DND-41 (cell line): ENCODE results near the gene GRID2.

ENCODE experiments used
- ATAC-seq: fragments of 200-7000 bp; cut with Tn5 transposase; 3 replicates; pipeline ENCODE4 v1.9.1; 2021; ENCODE audit warnings: low read depth; ENCODE audit not compliant: insufficient read depth
- DNase-seq: peaks from one replicate; pipeline ENCODE4 v3.0.0-alpha.2; 2020
- H2AFZ ChIP-seq: 2 replicates; pipeline ENCODE4 v1.6.0; 2012; ENCODE audit warnings: low read depth, low read length
- H3K27ac ChIP-seq: 2 replicates; pipeline ENCODE4 v1.5.1; 2012; ENCODE audit warnings: low read length, inconsistent platforms
- H3K27me3 ChIP-seq: fragments of 200-600 bp; sonication (generic); 2 replicates; pipeline ENCODE4 v1.6.0; 2012; ENCODE audit warnings: low read length, mild to moderate bottlenecking, inconsistent platforms; ENCODE audit not compliant: insufficient read depth, poor library complexity
- H3K36me3 ChIP-seq: 2 replicates; pipeline ENCODE4 v1.5.1; 2012; ENCODE audit warnings: low read length, inconsistent platforms; ENCODE audit not compliant: insufficient read depth
- H3K4me1 ChIP-seq: 2 replicates; pipeline ENCODE4 v1.5.1; 2012; ENCODE audit warnings: mild to moderate bottlenecking, low read length; ENCODE audit not compliant: insufficient read depth
- H3K4me2 ChIP-seq: 2 replicates; pipeline ENCODE4 v1.6.0; 2012; ENCODE audit warnings: mild to moderate bottlenecking, moderate library complexity, low read length, inconsistent platforms; ENCODE audit not compliant: insufficient read depth
- H3K4me3 ChIP-seq, 2 experiments: fragments of 200-600 bp in 1 of 2; shearing (Covaris generic) in 1 of 2; 2 replicates each; pipeline ENCODE4 v1.5.1; 2012 to 2016; ENCODE audit warnings: inconsistent platforms in 2 of 2, low read length in 2 of 2, mild to moderate bottlenecking in 2 of 2, low read depth in 1 of 2, moderate library complexity in 1 of 2
- H3K79me2 ChIP-seq: 2 replicates; pipeline ENCODE4 v1.6.0; 2012; ENCODE audit warnings: low read length, inconsistent platforms; ENCODE audit not compliant: insufficient read depth
- H3K9ac ChIP-seq: 2 replicates; pipeline ENCODE4 v1.6.0; 2012; ENCODE audit warnings: low read depth, mild to moderate bottlenecking, inconsistent platforms, low read length, moderate library complexity
- H3K9me3 ChIP-seq: 2 replicates; pipeline ENCODE4 v1.5.1; 2012; ENCODE audit warnings: low read length, moderate library complexity, mild to moderate bottlenecking, inconsistent platforms; ENCODE audit not compliant: insufficient read depth, severe bottlenecking
- H4K20me1 ChIP-seq: 2 replicates; pipeline ENCODE4 v1.6.0; 2012; ENCODE audit warnings: low read length; ENCODE audit not compliant: insufficient read depth
- EZH2 ChIP-seq: IDR thresholded peaks from 3 replicates; pipeline ENCODE4 v1.6.1; 2012; ENCODE audit warnings: borderline replicate concordance, low read depth, mild to moderate bottlenecking, moderate library complexity, low read length, inconsistent platforms; ENCODE audit not compliant: severe bottlenecking
- TF ChIP-seq, protein P1 (sequence below): IDR thresholded peaks from 2 replicates; pipeline ENCODE4 v1.5.1; 2012; ENCODE audit warnings: borderline replicate concordance, low read length, moderate library complexity, mild to moderate bottlenecking; ENCODE audit not compliant: poor library complexity, severe bottlenecking; ENCODE audit errors: extremely low read depth

The GRID2 gene

DNA sequence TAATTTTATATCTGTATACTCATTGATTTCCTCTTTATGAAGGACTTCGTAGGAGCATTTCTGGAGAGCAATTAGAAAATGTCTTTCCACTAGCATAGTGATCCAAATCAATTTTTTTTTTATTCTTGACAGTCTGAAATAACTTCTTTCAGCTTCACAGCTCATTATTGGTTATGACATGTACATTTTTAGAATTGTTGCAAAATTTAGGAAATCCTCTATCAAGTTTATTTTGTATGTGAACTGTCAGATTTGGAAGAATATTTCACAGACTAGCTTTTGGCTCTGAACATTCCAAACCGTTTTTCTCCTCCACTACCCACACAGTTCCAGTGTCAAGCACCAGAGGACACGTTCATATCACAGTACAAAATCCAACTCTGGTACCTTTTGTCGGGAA, 1275.2 kb downstream of the GRID2 start:
- DNase-seq (no peak), ATAC-seq (no peak)
- no peak overlapping the region for H2AFZ ChIP-seq
- H3K79me2 ChIP-seq: no peaks in the 10 kb centered on the region
- H3K9ac ChIP-seq: no peak overlapping the region
- H3K27me3 ChIP-seq: no peaks in the 10 kb centered on the region
- H3K4me3 ChIP-seq: no peak overlapping the region
- H4K20me1 ChIP-seq: no peaks in the 10 kb centered on the region
- TF ChIP-seq, protein P1, sequence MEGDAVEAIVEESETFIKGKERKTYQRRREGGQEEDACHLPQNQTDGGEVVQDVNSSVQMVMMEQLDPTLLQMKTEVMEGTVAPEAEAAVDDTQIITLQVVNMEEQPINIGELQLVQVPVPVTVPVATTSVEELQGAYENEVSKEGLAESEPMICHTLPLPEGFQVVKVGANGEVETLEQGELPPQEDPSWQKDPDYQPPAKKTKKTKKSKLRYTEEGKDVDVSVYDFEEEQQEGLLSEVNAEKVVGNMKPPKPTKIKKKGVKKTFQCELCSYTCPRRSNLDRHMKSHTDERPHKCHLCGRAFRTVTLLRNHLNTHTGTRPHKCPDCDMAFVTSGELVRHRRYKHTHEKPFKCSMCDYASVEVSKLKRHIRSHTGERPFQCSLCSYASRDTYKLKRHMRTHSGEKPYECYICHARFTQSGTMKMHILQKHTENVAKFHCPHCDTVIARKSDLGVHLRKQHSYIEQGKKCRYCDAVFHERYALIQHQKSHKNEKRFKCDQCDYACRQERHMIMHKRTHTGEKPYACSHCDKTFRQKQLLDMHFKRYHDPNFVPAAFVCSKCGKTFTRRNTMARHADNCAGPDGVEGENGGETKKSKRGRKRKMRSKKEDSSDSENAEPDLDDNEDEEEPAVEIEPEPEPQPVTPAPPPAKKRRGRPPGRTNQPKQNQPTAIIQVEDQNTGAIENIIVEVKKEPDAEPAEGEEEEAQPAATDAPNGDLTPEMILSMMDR: no peak
- no peak for TF ChIP-seq EZH2
- H3K27ac ChIP-seq: no peak overlapping the region
- no peaks in the 10 kb centered on the region for H3K36me3 ChIP-seq
- H3K9me3 ChIP-seq: no peaks in the 10 kb centered on the region
- H3K4me1 ChIP-seq: no peaks in the 10 kb centered on the region
- no peak overlapping the region for H3K4me2 ChIP-seq

DNA sequence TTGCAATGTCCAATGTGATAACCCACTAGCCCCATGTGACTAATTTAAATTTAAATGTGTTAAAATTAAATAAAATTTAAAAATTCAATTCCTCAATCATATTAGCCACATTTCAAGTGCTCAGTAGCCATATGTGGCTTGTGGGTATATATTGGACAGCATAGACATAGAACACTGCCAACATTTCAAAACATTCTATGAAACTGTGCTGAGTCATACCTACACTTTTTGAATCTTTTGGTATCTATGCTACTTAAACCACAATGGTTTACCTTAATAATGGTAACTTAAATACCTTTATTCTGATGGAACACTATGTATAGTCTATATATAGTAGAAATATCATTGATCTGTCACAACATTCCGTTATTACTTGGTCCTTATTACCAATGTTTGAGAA, 1301.4 kb downstream of the GRID2 start:
- ATAC-seq: no peak
- H4K20me1 ChIP-seq: no peaks in the 10 kb centered on the region
- no peak overlapping the region for H2AFZ ChIP-seq
- H3K4me3 ChIP-seq: no peak overlapping the region
- H3K27ac ChIP-seq: no peak overlapping the region
- no peaks in the 10 kb centered on the region for H3K9me3 ChIP-seq
- no peaks in the 10 kb centered on the region for H3K4me1 ChIP-seq
- no peak for TF ChIP-seq EZH2
- TF ChIP-seq, protein P1: no peak
- H3K36me3 ChIP-seq: no peaks in the 10 kb centered on the region
- H3K4me2 ChIP-seq: no peak overlapping the region
- no peaks in the 10 kb centered on the region for H3K79me2 ChIP-seq
- no peaks in the 10 kb centered on the region for H3K27me3 ChIP-seq
- DNase-seq: no peak
- no peak overlapping the region for H3K9ac ChIP-seq

DNA sequence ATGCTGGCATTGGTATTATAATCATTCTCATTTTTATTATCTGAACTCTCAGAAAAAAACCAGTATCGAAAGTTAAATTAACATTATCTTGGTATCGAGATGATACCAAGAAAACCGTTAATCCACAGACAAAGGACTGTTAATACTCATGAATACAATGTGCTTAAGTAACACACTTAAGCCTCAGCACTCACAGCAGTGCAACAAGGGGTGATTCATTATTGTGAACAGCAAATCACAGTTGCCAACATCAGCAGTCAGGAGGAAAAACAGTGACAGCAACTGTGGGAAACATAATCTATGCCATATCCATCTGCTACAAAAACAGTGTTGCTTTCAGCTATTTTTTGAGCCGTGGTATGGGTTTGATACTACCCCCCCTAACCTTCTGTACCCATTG, 1313.8 kb downstream of the GRID2 start:
- Histone ChIP-seq H3K9ac (no peak overlapping the region), H3K79me2 (no peaks in the 10 kb centered on the region), H4K20me1 (no peaks in the 10 kb centered on the region), H2AFZ (no peak overlapping the region), H3K4me1 (no peaks in the 10 kb centered on the region), H3K36me3 (no peaks in the 10 kb centered on the region), H3K27ac (no peak overlapping the region), H3K9me3 (no peaks in the 10 kb centered on the region), H3K4me2 (no peak overlapping the region), H3K27me3 (no peaks in the 10 kb centered on the region), H3K4me3 (no peak overlapping the region)
- TF ChIP-seq EZH2: no peak
- TF ChIP-seq, protein P1: no peak
- no peak for ATAC-seq
- DNase-seq: no peak

DNA sequence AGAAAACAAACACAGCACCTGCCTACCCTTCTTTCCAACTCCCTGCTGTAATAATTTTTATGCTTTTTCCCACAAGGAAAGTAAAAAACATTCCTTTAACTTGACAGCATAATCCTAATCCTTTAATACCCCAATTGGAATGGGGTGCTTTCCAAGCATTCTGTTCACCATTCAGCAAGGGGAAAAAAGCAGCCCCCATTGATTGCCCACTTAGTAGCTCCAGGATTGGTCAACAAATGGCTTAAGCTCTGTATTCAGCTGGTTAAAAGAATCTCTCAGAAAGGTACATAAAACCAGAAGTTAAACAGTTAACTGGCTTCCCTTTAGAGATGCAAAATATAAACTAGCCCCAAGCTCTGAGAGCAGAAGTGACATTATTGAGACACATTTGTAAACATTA, 1330.0 kb downstream of the GRID2 start:
- DNase-seq (no peak), ATAC-seq (no peak)
- H3K79me2 ChIP-seq: no peaks in the 10 kb centered on the region
- no peak for TF ChIP-seq EZH2
- TF ChIP-seq, protein P1: no peak
- H3K9ac ChIP-seq: no peak overlapping the region
- no peaks in the 10 kb centered on the region for H3K4me1 ChIP-seq
- H3K36me3 ChIP-seq: no peaks in the 10 kb centered on the region
- no peak overlapping the region for H3K4me2 ChIP-seq
- H3K4me3 ChIP-seq: no peak overlapping the region
- H4K20me1 ChIP-seq: no peaks in the 10 kb centered on the region
- no peaks in the 10 kb centered on the region for H3K27me3 ChIP-seq
- no peak overlapping the region for H2AFZ ChIP-seq
- H3K27ac ChIP-seq: no peak overlapping the region
- no peaks in the 10 kb centered on the region for H3K9me3 ChIP-seq
